GOT3 (cell line): Measurements from ENCODE around the gene PUS10.
"Not testable (repeated sequence)": the region's sequence is repeated elsewhere in the genome, so short reads cannot be mapped to it uniquely, and the experiment has no call there.

ENCODE experiments used
- DNase-seq: peaks from one replicate; lab custom pipeline; 2025; ENCODE audit warnings: mixed read lengths; lab: John Stamatoyannopoulos, UW

Gene PUS10

GRCh38 chr2:61012303-61012702 lies 5.8 kb downstream of the PUS10 start:
- DNase-seq = not testable (repeated sequence)

GRCh38 chr2:61011678-61012077 lies 6.4 kb downstream of the PUS10 start:
- DNase-seq = no peak

- DNase-seq = no peak
Observed at GRCh38 chr2:61009355-61009754, 8.7 kb downstream of the PUS10 start.

- DNase-seq = no peak
Observed at GRCh38 chr2:61006486-61007105, 11.5 kb downstream of the PUS10 start.

- no peak for DNase-seq
Observed at GRCh38 chr2:61005736-61006135, 12.3 kb downstream of the PUS10 start.

GRCh38 chr2:60998628-60999545 lies 19.2 kb downstream of the PUS10 start:
- no peak for DNase-seq

- no peak for DNase-seq
Observed at GRCh38 chr2:60994131-60994530, 23.9 kb downstream of the PUS10 start.

- DNase-seq = no peak
Observed at GRCh38 chr2:60992985-60993392, 25.1 kb downstream of the PUS10 start.

GRCh38 chr2:60991644-60992043 lies 26.4 kb downstream of the PUS10 start:
- DNase-seq = no peak

- DNase-seq = no peak
Observed at GRCh38 chr2:60989259-60989658, 28.8 kb downstream of the PUS10 start.

GRCh38 chr2:60987656-60988055 lies 30.4 kb downstream of the PUS10 start:
- not testable (repeated sequence) for DNase-seq

- DNase-seq = no peak
Observed at GRCh38 chr2:60987041-60987440, 31.0 kb downstream of the PUS10 start.

- no peak for DNase-seq
Observed at GRCh38 chr2:60984720-60985119, 33.3 kb downstream of the PUS10 start.

GRCh38 chr2:60982066-60982465 lies 36.0 kb downstream of the PUS10 start:
- not testable (repeated sequence) for DNase-seq

GRCh38 chr2:60980071-60980815 lies 37.8 kb downstream of the PUS10 start:
- no peak for DNase-seq

GRCh38 chr2:60979231-60979630 lies 38.8 kb downstream of the PUS10 start:
- DNase-seq = no peak

- DNase-seq = no peak
Observed at GRCh38 chr2:60977562-60977895, 40.5 kb downstream of the PUS10 start.

GRCh38 chr2:60976875-60977561 lies 41.0 kb downstream of the PUS10 start:
- no peak for DNase-seq

- DNase-seq = no peak
Observed at GRCh38 chr2:60976256-60976850, 41.7 kb downstream of the PUS10 start.

GRCh38 chr2:60974652-60975051 lies 43.4 kb downstream of the PUS10 start:
- no peak for DNase-seq

GRCh38 chr2:60973705-60974104 lies 44.4 kb downstream of the PUS10 start:
- DNase-seq = no peak
